Neural crest cell (in vitro differentiated cells): ENCODE results near the gene CHSY3. TPM values are rescaled to one million over a fixed set of nuclear protein-coding genes. Genes with fewer than 3 reads are reported as not detected.

ENCODE experiments used
- DNase-seq: peaks from one replicate; pipeline ENCODE4 v3.0.0; 2021; ENCODE audit warnings: low read depth, mixed read lengths, low spot score
- H3K27ac Mint-ChIP-seq: one replicate; pipeline ENCODE4 v1.8.0; 2021; ENCODE audit warnings: mild to moderate bottlenecking, mixed read lengths; ENCODE audit not compliant: unreplicated experiment
- H3K27me3 Mint-ChIP-seq: 2 replicates; pipeline ENCODE4 v1.8.0; 2021; ENCODE audit warnings: low read depth, mild to moderate bottlenecking, mixed read lengths
- H3K36me3 Mint-ChIP-seq: 2 replicates; pipeline ENCODE4 v1.8.0; 2021; ENCODE audit warnings: low read depth, mild to moderate bottlenecking, mixed read lengths
- H3K4me1 Mint-ChIP-seq: 2 replicates; pipeline ENCODE4 v1.8.0; 2021; ENCODE audit warnings: mixed read lengths
- H3K4me3 Mint-ChIP-seq: one replicate; pipeline ENCODE4 v1.8.0; 2021; ENCODE audit warnings: mild to moderate bottlenecking, mixed read lengths
- H3K9me3 Mint-ChIP-seq: 2 replicates; pipeline ENCODE4 v1.8.0; 2021; ENCODE audit warnings: mixed read lengths
- CTCF ChIP-seq: fragments of 200-600 bp; sonication (generic); conservative IDR thresholded peaks from 2 replicates; pipeline ENCODE4 v1.5.0; 2021; ENCODE audit warnings: antibody characterized with exemption, mild to moderate bottlenecking
- total RNA-seq: library from RNA; stranded (reverse); gene quantifications from 2 replicates; pipeline ENCODE4 v1.2.1, GENCODE V29; 2021

Gene CHSY3
- total RNA-seq, 1 donor from 2014 or later = 0.91 TPM

- Mint-ChIP-seq H3K9me3 (no peaks in the 10 kb centered on the region), H3K27me3 (no peaks in the 10 kb centered on the region), H3K27ac (no peak overlapping the region), H3K4me1 (no peaks in the 10 kb centered on the region), H3K4me3 (no peak overlapping the region), H3K36me3 (no peaks in the 10 kb centered on the region)
- DNase-seq = no peak
- no peak for TF ChIP-seq CTCF
Measured at GRCh38 chr5:130102960-130103359, 198.7 kb downstream of the CHSY3 start.

GRCh38 chr5:130104895-130105688, 200.8 kb downstream of the CHSY3 start:
- no peaks in the 10 kb centered on the region for H3K4me1 Mint-ChIP-seq
- TF ChIP-seq CTCF = no peak
- no peak for DNase-seq
- no peaks in the 10 kb centered on the region for H3K36me3 Mint-ChIP-seq
- H3K4me3 Mint-ChIP-seq = no peak overlapping the region
- no peaks in the 10 kb centered on the region for H3K27me3 Mint-ChIP-seq
- no peak overlapping the region for H3K27ac Mint-ChIP-seq
- H3K9me3 Mint-ChIP-seq = no peaks in the 10 kb centered on the region

- no peak for TF ChIP-seq CTCF
- H3K4me1 Mint-ChIP-seq = no peaks in the 10 kb centered on the region
- H3K4me3 Mint-ChIP-seq = no peak overlapping the region
- H3K9me3 Mint-ChIP-seq = no peaks in the 10 kb centered on the region
- no peaks in the 10 kb centered on the region for H3K27me3 Mint-ChIP-seq
- no peaks in the 10 kb centered on the region for H3K36me3 Mint-ChIP-seq
- H3K27ac Mint-ChIP-seq = no peak overlapping the region
- DNase-seq = no peak
Measured at GRCh38 chr5:130106480-130106879, 202.2 kb downstream of the CHSY3 start.

GRCh38 chr5:130109152-130109551, 204.9 kb downstream of the CHSY3 start:
- Mint-ChIP-seq H3K27me3 (no peaks in the 10 kb centered on the region), H3K4me1 (no peaks in the 10 kb centered on the region), H3K4me3 (no peak overlapping the region), H3K36me3 (no peaks in the 10 kb centered on the region), H3K9me3 (no peaks in the 10 kb centered on the region), H3K27ac (no peak overlapping the region)
- peak; percentile 78 for TF ChIP-seq CTCF
- no peak for DNase-seq

GRCh38 chr5:130110328-130110727, 206.1 kb downstream of the CHSY3 start:
- no peaks in the 10 kb centered on the region for H3K27me3 Mint-ChIP-seq
- H3K4me1 Mint-ChIP-seq = no peaks in the 10 kb centered on the region
- no peaks in the 10 kb centered on the region for H3K36me3 Mint-ChIP-seq
- DNase-seq = no peak
- H3K9me3 Mint-ChIP-seq = no peaks in the 10 kb centered on the region
- TF ChIP-seq CTCF = no peak
- H3K4me3 Mint-ChIP-seq = no peak overlapping the region
- no peak overlapping the region for H3K27ac Mint-ChIP-seq
